ENCODE results near the gene FGF22. TPM values are rescaled to one million over a fixed set of nuclear protein-coding genes. Genes with fewer than 3 reads are reported as not detected.

Gene FGF22
- total RNA-seq, 1 donor from 2014 or later: 0.51 TPM

- no peak for TF ChIP-seq CTCF (conservative IDR thresholded peaks at IDR 0.05)
- H3K36me3 Mint-ChIP-seq (ENCODE audit: low read depth): no peaks in the 10 kb centered on the region
- H3K27me3 Mint-ChIP-seq (ENCODE audit: low read depth): peaks cover 49% of the 10 kb centered on the region
- H3K27ac Mint-ChIP-seq (ENCODE audit: unreplicated experiment): no peak overlapping the region
- H3K4me3 Mint-ChIP-seq: no peak overlapping the region
- no peaks in the 10 kb centered on the region for H3K4me1 Mint-ChIP-seq
- DNase-seq (ENCODE audit: low read depth, low spot score): no peak
- no peaks in the 10 kb centered on the region for H3K9me3 Mint-ChIP-seq
These were observed 46.6 kb upstream of the FGF22 start for GRCh38 chr19:593055-593454.

GRCh38 chr19:593505-593904, 46.2 kb upstream of the FGF22 start:
- peak overlapping the region; percentile 47 for H3K4me3 Mint-ChIP-seq
- no peak for TF ChIP-seq CTCF (conservative IDR thresholded peaks at IDR 0.05)
- H3K36me3 Mint-ChIP-seq (ENCODE audit: low read depth): no peaks in the 10 kb centered on the region
- DNase-seq (ENCODE audit: low read depth, low spot score): no peak
- peaks cover 45% of the 10 kb centered on the region for H3K27me3 Mint-ChIP-seq (ENCODE audit: low read depth)
- no peaks in the 10 kb centered on the region for H3K9me3 Mint-ChIP-seq
- no peaks in the 10 kb centered on the region for H3K4me1 Mint-ChIP-seq
- no peak overlapping the region for H3K27ac Mint-ChIP-seq (ENCODE audit: unreplicated experiment)

- no peak overlapping the region for H3K27ac Mint-ChIP-seq (ENCODE audit: unreplicated experiment)
- no peak overlapping the region for H3K4me3 Mint-ChIP-seq
- no peaks in the 10 kb centered on the region for H3K4me1 Mint-ChIP-seq
- no peak for DNase-seq (ENCODE audit: low read depth, low spot score)
- H3K27me3 Mint-ChIP-seq (ENCODE audit: low read depth): peaks cover 36% of the 10 kb centered on the region
- H3K9me3 Mint-ChIP-seq: no peaks in the 10 kb centered on the region
- H3K36me3 Mint-ChIP-seq (ENCODE audit: low read depth): no peaks in the 10 kb centered on the region
- no peak for TF ChIP-seq CTCF (conservative IDR thresholded peaks at IDR 0.05)
These were observed 45.3 kb upstream of the FGF22 start for GRCh38 chr19:594265-594870.

- DNase-seq (ENCODE audit: low read depth, low spot score): no peak
- no peak for TF ChIP-seq CTCF (conservative IDR thresholded peaks at IDR 0.05)
- Mint-ChIP-seq H3K27ac (ENCODE audit: unreplicated experiment) (no peak overlapping the region), H3K4me3 (no peak overlapping the region), H3K4me1 (no peaks in the 10 kb centered on the region), H3K36me3 (ENCODE audit: low read depth) (no peaks in the 10 kb centered on the region), H3K27me3 (ENCODE audit: low read depth) (peaks cover 34% of the 10 kb centered on the region), H3K9me3 (no peaks in the 10 kb centered on the region)
These were observed 44.1 kb upstream of the FGF22 start for GRCh38 chr19:595326-596262.

GRCh38 chr19:596263-596655, 43.4 kb upstream of the FGF22 start:
- DNase-seq (ENCODE audit: low read depth, low spot score): no peak
- no peaks in the 10 kb centered on the region for H3K9me3 Mint-ChIP-seq
- no peaks in the 10 kb centered on the region for H3K4me1 Mint-ChIP-seq
- TF ChIP-seq CTCF (conservative IDR thresholded peaks at IDR 0.05): no peak
- no peaks in the 10 kb centered on the region for H3K36me3 Mint-ChIP-seq (ENCODE audit: low read depth)
- no peak overlapping the region for H3K27ac Mint-ChIP-seq (ENCODE audit: unreplicated experiment)
- no peak overlapping the region for H3K4me3 Mint-ChIP-seq
- H3K27me3 Mint-ChIP-seq (ENCODE audit: low read depth): peaks cover 31% of the 10 kb centered on the region

Data from neural crest cell (in vitro differentiated cells).